ENCODE results near the gene SELENOM. TPM values are rescaled to one million over a fixed set of nuclear protein-coding genes. Genes with fewer than 3 reads are reported as not detected.
A peak's percentile ranks its signal among the peaks of the same experiment; 100 is the strongest.

Gene SELENOM
- total and polyA plus RNA-seq, 2 of the 8 experiments (the other 6 are each of a cell fraction or from before 2014, with no cell fraction given): 22.7 to 40.0 TPM

- no peak for FAIRE-seq
- no peak overlapping the region for H2AK5ac ChIP-seq (ENCODE audit: low read depth, low read length)
- peak; percentile 61 to 95 for DNase-seq (ENCODE audit: low read depth in 1 of 2, low spot score in 2 of 2)
- H3K56ac ChIP-seq (replicated peaks; ENCODE audit: insufficient read length, low read depth, low read length): peak overlapping the region; percentile 78
- peak overlapping the region; percentile 94 for H3K27ac ChIP-seq (ENCODE audit: low read depth, low read length)
- H2BK5ac ChIP-seq (ENCODE audit: low read depth, low read length): peak overlapping the region; percentile 95
- no peak overlapping the region for H2BK15ac ChIP-seq (ENCODE audit: low read length)
- no peaks in the 10 kb centered on the region for H3K9me3 ChIP-seq (ENCODE audit: insufficient read depth in 2 of 2, low read depth in 1 of 2, low read length in 1 of 2)
- H3K36me3 ChIP-seq (ENCODE audit: control insufficient read depth in 2 of 4, insufficient read depth in 4 of 4, low read length in 3 of 4): no peaks in the 10 kb centered on the region
- peak overlapping the region; percentile 95; the same call in 1 of the 2 replicates for H3K18ac ChIP-seq (ENCODE audit: extremely low read depth, low read length)
- H3K4ac ChIP-seq (replicated peaks; ENCODE audit: insufficient read length, low read depth, low read length): peak overlapping the region; percentile 92
- peak overlapping the region; percentile 36; the same call in 1 of the 2 replicates for H2AFZ ChIP-seq (ENCODE audit: low read length)
- ChIA-PET POLR2A (ENCODE audit: partially characterized antibody) (interaction anchor here (0.7 to 12.2 kb wide), 40 partner anchors 11 to 479 kb away, joined by 3 to 220 read pairs (median 5); partner anchors contain the start of genes INPP5J, LIMK2, MORC2 and PATZ1), CTCF (ENCODE audit: partially characterized antibody) (interaction anchor here (0.6 to 13.3 kb wide), 16 partner anchors 13 to 143 kb away, joined by 3 to 207 read pairs (median 6); partner anchors contain the start of genes MORC2 and TUG1)
- H3K23ac ChIP-seq (ENCODE audit: insufficient read length): no peak overlapping the region
- peaks cover 0 to 9% of the 10 kb centered on the region in 2 experiments; a peak in 1 of 4 replicates for H3K79me2 ChIP-seq (ENCODE audit: control insufficient read depth in 1 of 2, insufficient read depth in 2 of 2, low read length in 2 of 2)
- peak overlapping the region; percentile 60 for H2BK120ac ChIP-seq (replicated peaks; ENCODE audit: low read depth, low read length)
- H3K9ac ChIP-seq (replicated peaks in 1 of 4; ENCODE audit: extremely low read depth in 1 of 4, low read depth in 3 of 4, low read length in 3 of 4): peak overlapping the region; percentile 50 to 92 (median 87)
- peak overlapping the region; percentile 85; the same call in 1 of the 2 replicates for H2BK12ac ChIP-seq (ENCODE audit: low read depth, low read length)
- peak overlapping the region; percentile 94 for H4K8ac ChIP-seq (ENCODE audit: extremely low read depth, insufficient read depth, low read length)
- H3K4me1 ChIP-seq (replicated peaks in 1 of 4; ENCODE audit: control insufficient read depth in 3 of 4, insufficient read depth in 4 of 4, low read length in 3 of 4): peaks cover 0 to 27% (median 16%) of the 10 kb centered on the region in 4 experiments; a peak in 6 of 7 replicates
- H3K23me2 ChIP-seq (ENCODE audit: low read depth, low read length): peaks cover 14% of the 10 kb centered on the region
- peak overlapping the region; percentile 58 to 84 (median 72) for H3K4me3 ChIP-seq (ENCODE audit: extremely low read depth in 1 of 4, insufficient read depth in 2 of 4, low read depth in 3 of 4, low read length in 4 of 4)
- peak overlapping the region; percentile 94 for H4K5ac ChIP-seq (ENCODE audit: insufficient read length, low read depth, low read length)
- no peak overlapping the region for H2BK20ac ChIP-seq (ENCODE audit: low read length)
- peaks cover 0 to 5% (median 2%) of the 10 kb centered on the region in 4 experiments; a peak in 3 of 7 replicates for H3K27me3 ChIP-seq (replicated peaks in 1 of 4; ENCODE audit: control insufficient read depth in 3 of 4, extremely low read depth in 1 of 4, insufficient read depth in 3 of 4, low read length in 3 of 4)
- H4K20me1 ChIP-seq (replicated peaks in 1 of 2; ENCODE audit: control insufficient read depth in 1 of 2, insufficient read depth in 2 of 2, low read length in 2 of 2): peaks cover 3 to 7% of the 10 kb centered on the region in 2 experiments
- H4K91ac ChIP-seq (replicated peaks; ENCODE audit: insufficient read length, low read length): peak overlapping the region; percentile 93
- WGBS, 2 experiments (ENCODE audit: extremely low coverage in 1 of 2, insufficient coverage in 1 of 2, insufficient read length in 1 of 2, insufficient replicate concordance in 2 of 2, low coverage in 1 of 2, low lambda C conversion rate in 2 of 2, missing lambda C conversion rate in 1 of 2): 4% methylated on average over 41 of the region's 69 CpGs; no CpG with 5 or more reads in 1 of the 2 experiments
- peak overlapping the region; percentile 93 to 96 for H3K4me2 ChIP-seq (ENCODE audit: insufficient read depth in 1 of 2, low read depth in 2 of 2, low read length in 2 of 2)
- no peak overlapping the region for H3K14ac ChIP-seq (ENCODE audit: insufficient read length)
- no peaks in the 10 kb centered on the region; the same call in 1 of the 2 replicates for H3K79me1 ChIP-seq (ENCODE audit: low read depth, low read length)
- peak; percentile 90 for TF ChIP-seq TAF1 (IDR thresholded peaks at IDR 0.05; ENCODE audit: low read depth, low read length)
- no peak for TF ChIP-seq KDM5A (IDR thresholded peaks at IDR 0.05; ENCODE audit: low read length)
- TF ChIP-seq CBX8 (IDR thresholded peaks at IDR 0.05; ENCODE audit: borderline replicate concordance, low read depth, low read length): no peak
- TF ChIP-seq CEBPB (IDR thresholded peaks at IDR 0.05; ENCODE audit: low read depth, low read length): peak; percentile 10; the same call in 1 of the 2 replicates
- TF ChIP-seq SIX5 (IDR thresholded peaks at IDR 0.05; ENCODE audit: low read depth, low read length): no peak
- peak; percentile 63; the same call in 1 of the 2 replicates for TF ChIP-seq E2F6 (IDR thresholded peaks at IDR 0.05)
- no peak for TF ChIP-seq EP300 (IDR thresholded peaks at IDR 0.05; ENCODE audit: borderline replicate concordance in 1 of 2, low read depth in 2 of 2, low read length in 2 of 2)
- TF ChIP-seq SP4 (IDR thresholded peaks at IDR 0.05; ENCODE audit: low read length): peak; percentile 85; the same call in 1 of the 2 replicates
- TF ChIP-seq KDM4A (IDR thresholded peaks at IDR 0.05; ENCODE audit: low read depth, low read length, severe bottlenecking): peak; percentile 45
- TF ChIP-seq TBP (IDR thresholded peaks at IDR 0.05; ENCODE audit: low read depth, low read length): peak; percentile 84
- peak; percentile 58 for TF ChIP-seq GTF2F1 (IDR thresholded peaks at IDR 0.05; ENCODE audit: borderline replicate concordance, low read depth, low read length)
Observed at GRCh38 chr22:31084811-31085492, 22.4 kb downstream of the SELENOM start.
